DMS153 treated with DMSO at 0.1 percent for 48 hours (cell line): ENCODE measurements around the gene CAPZB.
"Not testable (repeated sequence)": the region's sequence is repeated elsewhere in the genome, so short reads cannot be mapped to it uniquely, and the experiment has no call there.

Experiments
- DNase-seq: peaks from one replicate; lab custom pipeline; 2025; ENCODE audit not compliant: unreplicated experiment; lab: John Stamatoyannopoulos, UW

The CAPZB gene

GRCh38 chr1:19485362-19486187 is at the start of gene CAPZB:
TSS of gene CAPZB (minus strand) at chr1:19485539. CDS start at chr1:19485438, 101 bp downstream.
- peak; percentile 55 for DNase-seq

- no peak for DNase-seq
Observed at GRCh38 chr1:19534281-19534680, 48.9 kb upstream of the CAPZB start.

DNA sequence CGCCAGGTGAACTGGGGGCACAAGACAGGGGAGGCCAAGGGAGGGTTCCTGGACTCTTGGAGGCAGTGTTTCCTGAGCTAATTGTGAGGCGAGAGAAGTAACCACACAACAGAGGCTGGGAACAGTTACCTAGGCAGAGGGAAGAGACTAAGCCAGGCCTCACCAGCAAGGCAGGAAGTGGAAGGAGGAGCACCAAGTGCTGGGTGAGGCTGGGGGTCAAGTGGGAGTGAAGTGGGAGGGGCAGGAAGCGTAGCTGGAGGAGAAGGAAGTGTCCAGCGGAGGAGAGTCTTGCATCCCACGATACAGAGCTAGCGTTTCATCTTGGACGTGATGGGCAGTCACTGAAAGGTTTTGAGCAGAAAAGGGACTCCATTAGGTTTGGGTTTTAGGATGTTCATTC is 48.3 kb upstream of the CAPZB start:
- no peak for DNase-seq

DNA sequence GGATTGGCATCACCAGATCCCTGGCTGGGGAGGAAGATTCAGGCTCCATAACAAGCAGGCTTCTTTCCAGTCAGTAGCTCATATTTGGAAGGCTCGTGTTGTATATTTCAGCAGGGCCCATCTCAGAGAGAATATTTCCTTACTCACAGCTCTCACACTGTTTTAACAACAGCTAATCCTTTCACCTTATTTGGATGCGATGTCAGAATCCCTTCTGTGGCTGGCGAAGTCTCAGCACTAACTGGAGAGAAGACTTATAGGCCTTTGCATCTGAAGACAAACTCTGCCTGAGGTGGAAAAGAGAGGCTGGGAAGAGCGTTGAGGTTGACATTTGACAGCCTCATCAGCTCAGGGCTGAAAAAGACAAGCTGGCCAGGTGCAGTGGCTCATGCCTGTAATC is 47.2 kb upstream of the CAPZB start:
- DNase-seq = no peak

DNA sequence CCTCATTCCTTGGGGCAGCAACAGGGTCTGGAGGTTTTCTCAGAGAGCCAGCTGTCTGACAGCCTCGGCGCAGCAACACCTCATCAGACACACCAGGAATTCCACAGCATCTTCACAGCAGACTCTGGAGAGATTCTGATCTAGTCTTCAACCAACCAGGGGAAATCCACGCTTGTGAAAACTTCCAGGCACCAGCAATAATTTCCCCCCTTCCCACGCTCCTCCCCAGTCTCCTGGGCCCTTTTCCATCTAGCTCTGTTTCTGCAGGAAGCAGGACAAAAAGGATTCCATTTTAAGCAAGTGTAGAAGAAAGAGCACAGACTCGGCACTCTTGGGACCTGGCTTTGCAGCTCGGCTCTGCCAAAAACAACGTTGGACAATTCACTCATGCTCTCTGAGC is 44.3 kb upstream of the CAPZB start:
- DNase-seq = no peak

DNA sequence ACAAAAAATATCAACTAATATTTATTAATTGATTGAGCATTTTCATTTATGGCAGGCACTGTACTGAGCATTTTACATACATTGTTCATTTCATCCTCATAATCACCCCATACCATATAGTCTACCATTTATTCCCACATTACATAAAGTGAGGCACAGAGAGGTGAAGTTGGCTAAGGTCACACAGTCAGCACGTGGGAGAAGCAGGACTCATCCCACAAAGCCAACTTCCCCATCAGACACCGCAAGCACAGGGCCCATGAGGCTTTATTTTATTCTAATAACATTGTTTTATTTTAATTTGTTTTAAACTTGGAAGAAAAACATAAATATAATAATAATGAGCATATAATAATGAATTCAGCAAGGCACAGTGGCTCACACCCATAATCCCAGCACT is 43.1 kb upstream of the CAPZB start:
- no peak for DNase-seq

GRCh38 chr1:19525607-19526545 is 40.5 kb upstream of the CAPZB start:
- peak; percentile 6 for DNase-seq

DNA sequence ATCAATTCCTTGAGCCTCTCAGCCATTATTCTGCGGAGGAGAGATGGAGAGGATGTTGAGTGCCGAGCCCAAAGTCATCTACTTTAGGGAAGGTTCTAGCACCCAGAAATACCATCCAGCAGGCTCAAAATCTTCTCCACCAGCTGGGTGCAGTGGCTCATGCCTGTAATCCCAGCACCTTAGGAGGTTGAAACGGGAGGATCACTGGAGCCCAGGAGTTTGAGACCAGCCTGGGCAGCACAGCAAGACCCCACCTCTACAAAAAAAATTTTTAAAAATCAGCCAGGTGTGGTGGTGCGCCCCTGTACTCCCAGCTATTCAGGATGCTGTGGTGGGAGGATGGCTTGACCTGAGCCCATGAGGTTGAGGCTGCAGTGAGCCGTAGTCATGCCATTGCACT is 39.5 kb upstream of the CAPZB start:
- DNase-seq = no peak

DNA sequence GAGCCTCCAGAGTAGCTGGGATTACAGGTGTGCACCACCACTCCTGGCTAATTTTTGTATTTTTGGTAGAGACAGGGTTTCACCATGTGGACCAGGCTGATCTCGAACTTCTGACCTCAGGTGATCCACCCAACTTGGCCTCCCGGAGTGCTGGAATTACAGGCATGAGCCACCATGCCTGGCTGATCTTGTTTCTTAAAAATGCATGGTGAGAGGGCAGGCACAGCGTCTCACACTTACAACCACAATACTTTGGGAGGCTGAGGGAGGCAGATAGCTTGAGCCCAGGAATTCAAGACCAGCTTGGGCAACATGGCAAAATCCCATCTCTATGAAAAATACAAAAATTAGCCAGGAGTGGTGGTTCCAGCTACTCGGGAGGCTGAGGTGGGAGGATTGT is 37.2 kb upstream of the CAPZB start:
- not testable (repeated sequence) for DNase-seq

DNA sequence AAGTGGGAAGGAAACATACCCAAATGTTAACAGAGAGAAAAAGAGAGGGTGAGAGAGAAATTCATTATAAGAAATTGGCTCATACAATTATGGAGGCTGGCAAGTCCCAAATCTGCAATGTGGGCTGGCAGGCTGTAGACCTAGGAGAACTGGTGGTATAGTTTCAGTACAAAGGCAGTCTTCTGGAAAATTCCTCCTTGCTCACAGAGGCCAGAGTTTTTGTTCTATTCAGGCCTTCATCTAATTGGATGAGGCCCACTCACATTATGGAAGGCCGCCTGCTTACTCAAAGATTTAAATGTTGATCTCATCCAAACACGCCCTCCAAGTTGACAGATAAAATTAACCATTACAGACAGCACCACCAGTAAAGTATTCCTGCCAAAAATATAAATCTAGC is 36.1 kb upstream of the CAPZB start:
- no peak for DNase-seq

DNA sequence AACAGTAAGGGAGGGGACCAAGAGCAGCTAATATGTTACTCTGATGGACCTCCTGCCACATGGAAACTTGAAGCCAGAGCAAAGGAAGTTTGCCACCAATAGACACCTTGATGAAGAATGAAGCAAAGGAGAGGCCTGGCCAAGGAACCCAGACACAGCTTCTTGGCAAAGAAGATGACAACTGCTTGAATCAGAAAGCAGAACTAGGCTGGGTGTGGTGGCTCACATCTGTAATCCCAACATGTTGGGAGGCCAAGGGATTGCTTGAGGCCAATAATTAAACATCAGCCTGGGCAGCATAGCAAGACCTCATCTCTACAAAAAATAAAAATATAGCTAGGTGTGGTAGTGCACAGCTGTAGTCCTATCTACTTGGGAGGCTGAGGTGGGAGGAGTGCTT is 31.7 kb upstream of the CAPZB start:
- no peak for DNase-seq

DNA sequence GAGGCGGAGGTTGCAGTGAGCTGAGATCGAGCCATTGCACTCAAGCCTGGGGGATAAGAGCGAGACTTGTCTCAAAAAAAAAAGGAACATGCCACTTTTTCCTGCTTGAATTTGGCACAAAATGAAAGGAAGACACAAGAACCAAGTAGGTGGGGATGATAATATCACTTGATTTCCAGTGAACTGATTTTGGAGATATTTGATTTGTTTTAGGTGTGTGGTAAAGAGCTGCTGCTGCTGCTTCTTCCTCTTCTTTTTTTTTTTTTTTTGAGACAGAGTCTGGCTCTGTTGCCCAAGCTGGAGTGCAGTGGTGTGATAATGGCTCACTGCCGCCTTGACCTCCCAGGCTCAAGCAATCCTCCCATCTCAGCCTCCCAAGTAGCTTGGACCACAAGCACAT is 29.9 kb upstream of the CAPZB start:
- DNase-seq = no peak

GRCh38 chr1:19514391-19514831 is 29.1 kb upstream of the CAPZB start:
- no peak for DNase-seq

GRCh38 chr1:19512545-19512944 is 27.2 kb upstream of the CAPZB start:
- no peak for DNase-seq

DNA sequence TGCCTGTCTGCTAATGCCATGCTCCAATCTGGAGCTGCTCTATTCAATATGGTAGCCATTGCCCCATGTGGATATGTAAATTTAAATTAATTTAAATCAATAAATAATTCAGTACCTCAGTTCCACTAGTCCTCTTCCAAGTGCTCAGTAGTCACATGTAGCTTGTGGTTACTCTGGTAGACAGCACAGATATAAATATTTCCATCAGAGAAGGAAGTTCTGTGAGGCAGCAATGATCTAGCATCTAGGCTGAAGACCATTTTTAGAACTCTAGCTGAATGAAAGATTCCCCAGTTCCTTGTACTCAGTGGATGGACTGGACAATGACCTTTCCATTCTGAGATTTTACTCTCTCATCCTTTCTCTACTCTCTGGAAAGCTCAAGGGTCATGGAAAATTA is 25.8 kb upstream of the CAPZB start:
- DNase-seq = no peak

- not testable (repeated sequence) for DNase-seq
Observed at GRCh38 chr1:19509647-19510046, 24.3 kb upstream of the CAPZB start.

DNA sequence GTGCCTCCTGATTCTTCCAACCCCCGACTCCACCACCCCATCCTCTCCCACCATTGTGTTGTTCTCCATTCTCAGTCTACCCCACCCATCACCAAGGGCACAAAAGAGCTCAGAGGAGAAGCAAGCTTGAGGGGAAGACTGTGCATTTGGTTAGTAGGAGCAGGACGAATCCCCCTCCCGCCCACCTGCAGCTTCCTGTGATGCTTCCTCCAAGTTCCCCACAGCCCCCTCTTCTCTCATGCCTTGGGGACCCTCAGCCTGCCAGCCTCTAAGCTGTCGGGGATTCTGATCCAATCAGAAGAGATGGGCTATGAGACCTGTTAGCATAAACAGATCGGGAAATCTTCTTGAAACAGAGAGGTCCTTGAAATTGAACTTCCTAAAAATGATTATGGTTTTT is 22.2 kb upstream of the CAPZB start:
- DNase-seq = no peak

DNA sequence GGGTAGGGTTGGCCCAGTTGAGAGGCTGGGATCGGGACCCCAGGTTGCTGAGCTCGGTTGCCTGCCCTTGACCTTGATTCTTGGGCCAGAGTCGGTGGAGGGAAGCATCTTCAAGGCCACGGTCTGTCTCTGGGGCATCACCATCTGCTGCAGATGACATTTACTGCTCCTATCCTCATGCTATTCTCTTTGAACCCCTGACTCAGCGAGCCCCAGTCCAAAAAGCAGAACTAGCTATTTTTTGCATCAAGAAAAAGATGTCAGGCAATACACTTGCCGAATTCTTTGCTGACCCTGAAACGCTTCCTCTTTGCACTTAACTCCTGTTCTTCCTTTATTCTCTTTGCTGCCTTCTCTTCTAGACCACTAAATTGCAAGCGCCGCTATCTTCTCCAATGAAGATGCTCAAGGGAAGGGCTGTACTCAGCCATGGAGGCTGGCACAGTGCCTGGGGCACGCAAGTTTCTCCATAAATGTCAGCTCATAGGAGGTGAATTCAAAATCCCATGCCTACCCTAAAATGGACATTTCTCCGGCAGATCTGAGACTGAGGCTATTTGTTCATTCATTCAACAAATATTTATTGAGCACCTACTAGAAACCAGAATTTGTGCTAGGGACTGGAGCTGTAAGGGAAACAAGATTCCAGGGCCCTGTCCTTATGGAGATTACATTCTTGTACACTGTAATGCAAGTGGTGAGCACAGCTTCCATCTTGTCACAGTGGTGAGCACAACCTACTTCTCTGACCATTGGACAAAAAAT is 20.5 kb upstream of the CAPZB start:
- DNase-seq = no peak

DNA sequence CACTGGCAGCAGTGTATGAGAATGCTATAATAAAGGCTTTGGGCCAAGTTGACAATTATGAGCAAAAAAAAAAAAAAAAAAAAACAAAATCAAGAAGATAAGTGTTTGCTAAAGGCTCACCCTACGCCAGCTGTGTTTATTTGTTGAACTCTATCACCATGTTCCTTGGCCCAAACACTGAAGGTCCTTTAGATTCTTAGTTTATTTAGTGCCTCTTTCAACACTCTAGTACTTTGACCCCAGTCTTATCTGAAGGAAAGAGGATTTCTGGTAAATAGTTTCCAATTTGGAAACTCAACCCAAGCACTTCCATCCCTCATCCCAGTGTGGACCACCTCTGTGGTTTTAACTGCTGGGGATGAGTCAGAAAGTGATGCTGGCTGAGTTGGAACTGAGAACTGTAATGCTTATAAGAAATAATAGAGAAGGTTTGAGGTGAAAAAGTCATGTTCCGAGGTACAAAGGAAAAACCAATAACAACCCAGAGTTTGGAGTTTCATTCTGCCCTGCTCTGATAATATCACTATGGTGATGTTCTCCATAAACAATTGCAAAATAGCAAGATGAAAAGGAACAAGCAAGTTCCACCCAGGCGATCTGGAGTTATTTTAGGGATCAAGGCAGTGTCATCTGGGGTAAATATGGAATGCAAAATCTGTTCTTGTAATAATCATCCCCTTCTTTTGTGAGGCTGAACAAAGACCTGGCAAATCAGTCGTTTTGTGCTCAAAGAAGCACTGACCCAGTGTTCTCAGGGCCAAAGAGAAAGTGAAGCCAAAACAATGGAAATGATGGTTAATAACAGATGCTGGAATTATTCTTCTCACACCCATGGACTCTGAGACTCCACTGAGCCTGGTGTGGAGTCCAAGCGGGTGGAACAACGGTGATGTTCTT is 19.7 kb upstream of the CAPZB start:
- DNase-seq = no peak

- DNase-seq = not testable (repeated sequence)
Observed at GRCh38 chr1:19502284-19502683, 16.9 kb upstream of the CAPZB start.
